ENCODE data around the gene MYBPHL.

Gene MYBPHL

GRCh38 chr1:109263234-109263596, 43.6 kb downstream of the MYBPHL start:
- DNase-seq: no peak

- DNase-seq: no peak
Measured at GRCh38 chr1:109262231-109263055, 44.4 kb downstream of the MYBPHL start.

GRCh38 chr1:109261578-109261977, 45.2 kb downstream of the MYBPHL start:
- DNase-seq: no peak

- no peak for DNase-seq
Measured at GRCh38 chr1:109261006-109261405, 45.8 kb downstream of the MYBPHL start.

- no peak for DNase-seq
Measured at GRCh38 chr1:109259674-109260557, 46.9 kb downstream of the MYBPHL start.

- DNase-seq: no peak
Measured at GRCh38 chr1:109258481-109259466, 48.0 kb downstream of the MYBPHL start.

GRCh38 chr1:109257682-109258421, 49.0 kb downstream of the MYBPHL start:
- DNase-seq: no peak

DNA sequence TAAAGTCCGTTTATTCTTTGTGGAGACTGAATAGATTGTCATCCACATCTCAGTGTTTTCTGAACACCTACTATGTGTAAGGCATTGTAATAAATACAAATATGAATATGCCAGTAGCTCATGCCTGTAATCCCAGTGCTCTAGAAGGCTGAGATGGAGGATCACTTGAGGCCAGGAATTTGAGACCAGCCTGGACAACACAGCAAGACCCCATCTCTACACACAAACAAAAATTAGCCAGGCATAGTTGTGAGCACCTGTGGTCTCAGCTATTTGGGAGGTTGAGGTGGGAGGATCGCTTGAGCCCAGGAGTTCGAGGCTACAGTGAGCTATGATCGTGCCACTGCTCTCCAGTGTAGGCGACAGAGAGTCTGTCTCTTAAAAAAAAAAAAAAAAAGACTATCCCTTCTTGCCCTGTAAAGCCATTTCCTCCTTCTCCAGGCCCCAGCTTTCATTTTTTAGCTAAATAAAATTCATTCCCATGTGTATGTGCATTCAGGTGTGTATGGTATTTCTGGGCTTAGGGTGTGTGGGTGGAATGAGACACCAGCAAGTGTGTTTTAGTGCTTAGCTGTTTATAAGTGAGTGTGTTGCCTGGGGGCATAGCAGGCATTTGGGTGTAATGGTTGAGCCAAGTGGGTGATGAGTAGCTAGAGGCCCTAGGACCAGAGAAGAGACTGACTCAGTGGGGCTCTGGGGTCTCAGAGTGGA, 49.7 kb downstream of the MYBPHL start:
- DNase-seq: no peak

DNA sequence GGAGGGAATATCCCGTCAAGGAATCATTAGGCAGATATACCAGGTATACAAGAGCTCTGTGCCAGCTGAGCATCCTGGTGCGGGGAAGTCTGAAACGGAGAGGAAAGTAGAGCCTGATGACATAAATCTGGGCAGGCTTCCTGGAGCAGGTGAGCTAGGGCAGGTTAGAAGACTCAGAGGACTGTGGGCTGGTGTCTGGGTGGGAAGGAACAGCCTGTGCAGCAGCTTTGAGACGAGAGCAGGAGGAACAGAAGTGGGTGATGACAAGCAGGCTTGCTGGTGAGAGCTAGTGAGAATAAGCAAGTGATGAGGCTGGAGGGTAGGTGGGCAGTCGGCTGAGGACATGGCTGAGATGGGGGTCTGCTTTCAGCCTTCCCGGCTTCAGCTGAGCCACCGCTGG, 50.7 kb downstream of the MYBPHL start:
- DNase-seq: no peak

- DNase-seq: no peak
Measured at GRCh38 chr1:109255678-109256077, 51.1 kb downstream of the MYBPHL start.

DNA sequence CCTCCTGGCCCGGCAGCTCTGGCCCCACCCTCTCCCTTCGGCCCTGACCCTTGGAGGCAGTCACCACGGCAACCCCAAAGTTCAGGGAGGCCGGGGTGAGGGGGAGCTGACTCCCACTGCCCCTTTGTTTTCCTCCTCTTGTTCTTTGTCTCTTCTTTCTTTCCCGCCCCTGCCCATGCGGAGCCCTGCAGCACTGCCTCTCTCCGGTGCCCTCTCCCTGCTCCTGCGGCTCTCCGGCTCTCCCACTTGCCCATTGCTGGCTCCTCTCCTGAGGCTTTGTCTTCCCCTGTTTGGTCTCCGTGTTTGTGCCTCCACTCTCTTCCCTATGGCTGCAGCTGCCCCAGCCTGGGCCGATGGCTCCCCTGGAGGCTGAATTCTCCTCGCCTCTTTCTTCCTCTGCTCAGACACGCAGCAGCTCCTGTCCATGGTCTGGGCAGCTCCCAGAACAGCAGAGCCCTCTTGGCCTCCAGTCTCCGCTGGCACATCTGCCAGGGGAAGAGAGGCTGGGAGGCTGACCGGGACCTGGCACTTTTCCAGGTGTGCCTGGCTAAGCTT, 51.6 kb downstream of the MYBPHL start:
- no peak for DNase-seq

DNA sequence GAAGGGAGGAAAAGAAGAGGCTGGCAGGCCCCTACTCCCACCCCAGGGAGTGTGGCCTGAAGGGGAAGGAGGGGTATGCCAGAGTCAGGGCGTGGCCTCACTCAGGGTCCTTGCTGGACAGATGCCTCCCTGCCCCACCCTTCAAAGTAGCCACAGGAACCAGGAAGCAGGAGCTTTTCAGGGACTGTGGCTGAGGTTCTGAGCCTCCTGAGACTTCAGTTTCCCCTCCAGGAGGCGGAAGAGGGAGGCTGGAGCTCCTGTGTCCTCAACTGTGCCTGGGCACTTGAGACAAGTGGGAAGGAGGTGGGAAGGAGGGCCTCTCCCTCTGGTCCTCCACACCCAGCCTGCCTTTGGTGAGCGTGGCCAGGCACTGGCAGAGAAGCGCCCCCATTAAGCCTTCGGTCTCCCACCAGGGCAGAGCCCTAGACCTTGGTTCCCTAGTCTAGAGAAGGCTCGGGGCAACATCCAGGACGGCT, 52.2 kb downstream of the MYBPHL start:
- DNase-seq: no peak

- no peak for DNase-seq
Measured at GRCh38 chr1:109253803-109254620, 52.8 kb downstream of the MYBPHL start.

- DNase-seq: no peak
Measured at GRCh38 chr1:109252893-109253802, 53.7 kb downstream of the MYBPHL start.

DNA sequence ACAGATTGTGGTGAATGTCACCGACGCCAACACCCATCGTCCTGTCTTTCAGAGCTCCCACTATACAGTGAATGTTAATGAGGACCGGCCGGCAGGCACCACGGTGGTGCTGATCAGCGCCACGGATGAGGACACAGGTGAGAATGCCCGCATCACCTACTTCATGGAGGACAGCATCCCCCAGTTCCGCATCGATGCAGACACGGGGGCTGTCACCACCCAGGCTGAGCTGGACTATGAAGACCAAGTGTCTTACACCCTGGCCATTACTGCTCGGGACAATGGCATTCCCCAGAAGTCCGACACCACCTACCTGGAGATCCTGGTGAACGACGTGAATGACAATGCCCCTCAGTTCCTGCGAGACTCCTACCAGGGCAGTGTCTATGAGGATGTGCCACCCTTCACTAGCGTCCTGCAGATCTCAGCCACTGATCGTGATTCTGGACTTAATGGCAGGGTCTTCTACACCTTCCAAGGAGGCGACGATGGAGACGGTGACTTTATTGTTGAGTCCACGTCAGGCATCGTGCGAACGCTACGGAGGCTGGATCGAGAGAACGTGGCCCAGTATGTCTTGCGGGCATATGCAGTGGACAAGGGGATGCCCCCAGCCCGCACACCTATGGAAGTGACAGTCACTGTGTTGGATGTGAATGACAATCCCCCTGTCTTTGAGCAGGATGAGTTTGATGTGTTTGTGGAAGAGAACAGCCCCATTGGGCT, 54.5 kb downstream of the MYBPHL start:
- no peak for DNase-seq

GRCh38 chr1:109251277-109252166, 55.3 kb downstream of the MYBPHL start:
- no peak for DNase-seq

Data from activated naive CD4-positive, alpha-beta T cell (primary cell).